HG03460 (cell line): ENCODE measurements around the gene ANKH.
A peak's percentile ranks its signal among the peaks of the same experiment; 100 is the strongest.
"Not testable (repeated sequence)": the region's sequence is repeated elsewhere in the genome, so short reads cannot be mapped to it uniquely, and the experiment has no call there.

Experiments
- ATAC-seq: cut with Tn5 transposase; IDR thresholded peaks from one replicate; pipeline ENCODE4 v1.9.1; 2021; ENCODE audit not compliant: unreplicated experiment

The ANKH gene

DNA sequence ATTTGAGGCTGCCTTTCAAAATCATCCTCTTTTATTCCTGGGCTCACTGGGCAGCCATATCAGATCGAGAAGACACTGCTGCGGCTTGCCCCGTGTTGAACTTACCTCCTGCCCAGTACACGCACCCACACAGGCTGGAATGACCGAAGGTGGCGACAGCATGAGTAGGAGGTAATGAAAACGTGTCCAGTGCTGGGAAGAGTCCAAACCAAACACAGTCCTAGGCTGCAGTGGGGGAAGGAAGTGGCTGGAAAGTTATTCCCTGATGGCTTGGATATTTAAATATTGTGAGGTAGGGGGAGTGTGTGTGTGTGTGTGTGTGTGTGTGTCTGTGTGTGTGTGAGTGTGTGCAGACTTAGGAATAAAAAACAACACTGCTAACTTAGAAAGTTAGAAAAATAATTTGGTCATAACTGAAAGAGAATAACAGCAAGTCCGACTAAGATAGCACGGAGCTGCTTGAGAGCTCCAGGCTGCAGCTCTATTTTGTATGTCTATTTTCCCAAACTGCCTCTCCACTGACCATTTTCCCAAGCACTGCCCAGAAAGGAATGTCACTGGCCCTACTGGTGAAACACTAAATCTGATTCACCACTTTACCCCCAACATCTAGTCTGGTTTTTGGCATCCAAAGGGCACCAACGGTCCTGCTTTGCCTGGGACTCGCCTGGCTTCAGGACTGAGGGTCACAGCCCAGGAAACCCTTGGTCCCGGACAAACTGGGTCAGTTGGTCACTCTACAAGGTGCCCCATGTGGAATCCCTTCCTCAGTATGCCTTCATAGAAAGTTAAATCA lies 41.2 kb downstream of the ANKH start:
- no peak for ATAC-seq

DNA sequence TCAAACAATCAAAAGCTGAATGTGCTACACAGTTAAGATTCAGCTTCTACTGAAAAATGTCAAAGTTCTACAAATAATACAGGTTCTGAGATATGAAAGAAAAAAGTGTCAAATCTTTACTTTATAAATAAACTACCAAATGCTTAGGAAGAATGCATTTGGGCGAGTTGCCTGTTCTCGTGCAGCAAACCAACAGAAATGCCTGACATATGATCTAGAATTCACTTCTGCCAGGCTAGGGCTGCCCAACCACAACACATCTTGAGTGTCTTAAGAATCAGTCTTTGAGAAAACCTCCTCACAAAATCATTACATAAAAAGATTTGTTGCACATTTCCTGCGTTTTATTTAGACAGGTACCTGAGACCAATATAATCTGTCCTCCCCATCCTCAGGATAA lies 42.2 kb downstream of the ANKH start:
- ATAC-seq: no peak

DNA sequence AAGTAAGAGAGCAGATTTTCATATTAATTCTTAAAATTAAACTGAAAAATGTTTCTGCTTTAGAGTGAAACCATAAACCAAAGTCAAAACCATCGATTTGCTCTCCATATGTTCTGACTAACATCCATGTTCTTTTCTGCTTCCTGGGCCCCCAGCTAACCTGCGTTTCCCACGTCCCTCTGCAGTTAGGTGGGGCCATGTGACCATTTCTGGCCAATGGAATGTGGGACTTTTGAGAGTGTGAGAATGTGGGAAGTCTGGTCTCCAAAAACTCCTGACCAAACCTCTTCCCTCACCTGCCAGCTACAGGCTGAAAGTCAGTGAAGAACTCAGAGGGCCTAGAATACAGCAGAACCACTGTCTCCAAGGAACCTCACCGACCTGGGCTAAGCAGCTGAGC lies 44.9 kb downstream of the ANKH start:
- no peak for ATAC-seq

DNA sequence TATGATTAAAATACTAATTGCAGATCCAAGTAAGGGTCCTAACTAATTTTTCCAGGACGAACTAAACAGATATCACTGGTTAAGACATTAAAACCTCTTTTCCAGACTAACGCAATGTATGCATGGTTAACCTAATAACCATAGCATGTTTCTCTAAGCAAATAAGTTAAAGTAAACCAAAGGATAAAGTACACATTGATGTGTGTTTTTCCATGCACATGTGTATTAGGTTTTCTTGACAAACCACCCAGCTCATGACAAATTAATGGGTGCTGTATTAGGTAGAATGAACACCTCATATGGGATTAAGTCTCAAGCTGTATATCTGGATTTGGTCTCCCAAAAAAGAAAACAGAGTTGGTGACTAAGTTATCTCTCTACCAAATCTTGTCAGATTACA lies 45.6 kb downstream of the ANKH start:
- no peak for ATAC-seq

DNA sequence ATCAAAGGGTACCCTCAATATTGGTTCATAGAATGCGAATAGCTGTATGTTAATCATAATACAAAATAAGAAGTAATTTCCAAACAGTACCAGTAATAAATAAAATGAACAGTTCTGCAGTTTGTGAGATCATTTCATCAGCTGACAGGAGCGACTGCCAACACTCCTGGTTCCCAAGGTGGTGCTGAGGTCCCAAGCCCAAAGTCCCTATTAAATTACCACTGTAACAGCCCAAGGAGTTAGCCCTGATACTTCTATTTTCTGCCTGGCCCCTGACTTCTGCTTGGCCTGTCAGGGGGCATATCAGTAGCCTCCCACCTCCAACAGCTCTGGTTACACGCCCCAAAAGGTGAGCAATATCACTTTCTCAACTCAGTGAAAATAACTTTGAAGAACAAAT lies 47.1 kb downstream of the ANKH start:
- ATAC-seq: no peak

DNA sequence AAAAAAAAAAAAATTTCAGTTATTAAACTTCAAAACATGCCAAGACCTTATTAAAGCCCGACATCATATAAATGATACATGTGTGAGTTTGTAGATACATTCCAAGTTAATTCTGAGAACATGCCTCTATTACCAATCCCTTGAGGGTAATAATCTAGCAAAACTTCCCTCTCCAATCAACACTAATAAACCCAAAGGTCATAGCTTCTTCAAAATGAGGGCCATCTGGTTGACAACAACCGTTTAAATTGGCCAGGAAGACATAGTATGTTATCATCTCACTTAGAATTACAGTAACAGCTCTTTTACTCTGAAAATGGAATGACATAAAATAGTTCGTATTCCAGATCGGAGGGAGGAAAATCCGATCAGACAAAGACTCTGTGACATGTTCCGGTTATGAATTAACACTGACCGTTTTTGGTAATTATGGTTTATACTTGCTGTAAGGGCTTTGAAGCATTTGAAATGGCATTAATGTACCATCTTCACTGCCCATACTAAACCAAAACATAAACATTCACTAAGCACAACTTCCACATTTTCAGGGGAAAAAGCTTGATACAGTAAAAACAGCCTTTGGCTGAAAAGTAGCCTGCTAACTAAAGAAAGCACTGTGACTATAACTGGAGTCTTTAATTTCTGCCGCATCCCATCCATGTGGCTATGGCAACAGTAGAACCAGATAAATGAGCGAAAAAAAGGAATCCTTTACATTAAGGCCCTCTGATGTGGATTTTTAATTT lies 50.3 kb downstream of the ANKH start:
- ATAC-seq: no peak

DNA sequence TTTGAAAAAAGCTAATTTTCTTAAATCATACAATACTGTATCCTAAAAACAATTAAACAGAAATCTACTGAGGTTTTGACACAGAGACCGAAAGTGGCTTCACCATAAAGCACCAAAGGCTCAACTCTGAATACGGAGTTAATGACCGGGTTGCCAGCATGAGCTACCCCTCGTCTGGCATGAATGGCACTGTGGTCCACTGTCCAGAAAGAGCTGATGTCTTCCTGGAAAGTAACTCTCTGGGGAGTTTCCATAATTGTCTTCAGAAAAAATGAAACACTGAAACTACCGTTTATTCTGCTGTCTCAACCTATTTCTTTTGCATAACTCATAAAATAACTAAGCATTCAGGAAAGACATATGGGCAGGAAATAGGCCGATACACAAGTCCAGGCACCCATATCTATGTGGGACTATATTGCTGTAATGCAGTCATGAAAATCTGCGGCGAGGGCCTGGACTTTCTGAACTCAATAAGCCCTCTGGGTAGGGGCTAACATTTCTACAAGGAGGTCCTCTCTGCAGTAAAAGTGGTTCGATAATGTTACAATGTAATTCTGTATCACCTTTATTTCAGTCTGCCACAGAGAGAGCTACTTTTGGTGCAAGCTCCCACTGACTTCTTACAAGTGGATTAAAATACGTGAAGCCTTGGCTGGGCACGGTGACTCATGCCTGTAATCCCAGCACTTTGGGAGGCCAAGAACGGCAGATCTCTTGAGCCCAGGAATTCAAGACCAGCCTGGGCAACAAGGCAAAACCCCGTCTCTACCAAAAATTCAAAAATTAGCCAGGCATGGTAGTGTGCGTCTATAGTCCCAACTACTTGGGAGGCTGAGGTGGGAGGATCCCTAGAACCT lies 52.4 kb downstream of the ANKH start:
- ATAC-seq: no peak

DNA sequence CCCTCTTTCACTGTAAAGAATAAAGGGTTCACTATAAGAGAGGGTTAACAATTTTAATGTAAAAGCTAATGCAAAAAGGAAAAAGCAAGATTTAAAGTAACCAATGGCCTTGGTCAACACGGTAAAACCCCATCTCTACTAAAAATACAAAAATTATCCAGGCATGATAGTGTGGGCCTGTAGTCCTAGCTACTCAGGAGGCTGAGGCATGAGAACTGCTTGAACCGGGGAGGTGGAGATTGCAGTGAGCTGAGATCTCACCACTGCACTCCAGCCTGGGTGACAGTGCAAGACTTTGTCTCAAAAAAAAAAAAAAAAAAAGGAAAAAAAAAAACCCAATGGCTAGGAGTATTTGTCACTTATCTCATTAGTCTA lies 53.8 kb downstream of the ANKH start:
- ATAC-seq: not testable (repeated sequence)

DNA sequence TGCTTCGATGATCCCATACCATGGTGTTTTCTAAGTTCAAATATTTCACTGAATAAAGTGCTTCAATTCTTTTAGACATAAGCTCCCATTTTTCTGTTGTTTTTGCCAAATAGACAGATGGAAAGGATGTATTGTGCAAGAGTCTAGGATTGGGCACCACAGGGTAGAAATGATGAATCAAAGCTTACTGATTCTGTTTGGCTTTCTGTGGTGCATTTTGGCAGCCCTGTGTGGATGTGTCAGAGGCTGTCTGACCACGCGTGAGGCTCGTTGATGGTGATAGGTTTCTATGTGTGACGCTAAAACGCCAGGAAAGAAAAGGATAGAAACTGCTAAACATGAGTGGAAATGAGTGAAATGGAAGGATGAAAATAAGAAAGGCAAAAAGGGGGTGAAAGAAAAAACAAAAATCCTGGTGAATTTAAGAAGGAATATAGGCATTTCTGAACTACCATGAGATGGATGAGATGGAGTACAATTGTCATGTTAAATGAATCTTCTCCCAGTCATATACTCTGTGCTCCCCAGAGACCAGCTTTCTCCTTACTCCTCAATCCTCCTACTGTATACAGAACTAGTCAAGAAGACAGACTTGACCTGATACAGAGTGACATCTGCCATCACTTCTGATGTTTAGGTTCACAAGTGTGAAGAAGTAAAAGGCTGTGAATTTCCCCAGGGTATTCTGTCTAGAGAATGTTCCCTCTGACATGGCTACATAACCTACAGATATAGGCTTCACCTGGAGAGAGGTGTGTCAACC lies 54.4 kb downstream of the ANKH start:
- ATAC-seq: no peak

DNA sequence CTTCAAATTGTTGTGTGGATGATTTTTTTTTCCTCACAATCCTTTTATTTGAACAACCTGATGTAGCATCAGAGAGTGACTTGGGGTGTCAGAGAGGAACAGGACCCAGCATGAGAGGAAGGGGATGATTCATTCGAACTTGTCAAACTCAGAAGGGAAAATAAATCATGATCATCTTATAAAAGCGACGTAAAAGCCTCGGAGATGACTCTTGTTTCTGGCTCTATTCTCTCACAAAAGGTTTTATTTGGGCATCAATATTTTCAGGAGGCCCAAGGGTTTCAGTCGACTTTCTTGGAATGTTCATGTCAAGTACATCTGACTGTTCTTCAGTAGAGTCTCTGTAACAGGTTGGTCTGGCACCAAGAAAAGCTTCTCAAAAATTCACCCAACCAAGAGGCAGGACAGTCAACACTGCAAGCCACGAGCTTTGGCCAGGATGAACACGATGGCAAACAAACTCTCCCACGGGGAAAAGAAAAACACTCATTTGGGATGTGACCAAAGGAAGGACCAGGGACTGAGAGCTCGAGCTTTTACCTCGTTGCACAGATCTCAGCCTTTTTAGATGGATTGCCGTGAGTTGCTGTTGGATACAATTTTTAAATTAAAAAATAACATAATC lies 55.1 kb downstream of the ANKH start:
- ATAC-seq: no peak

DNA sequence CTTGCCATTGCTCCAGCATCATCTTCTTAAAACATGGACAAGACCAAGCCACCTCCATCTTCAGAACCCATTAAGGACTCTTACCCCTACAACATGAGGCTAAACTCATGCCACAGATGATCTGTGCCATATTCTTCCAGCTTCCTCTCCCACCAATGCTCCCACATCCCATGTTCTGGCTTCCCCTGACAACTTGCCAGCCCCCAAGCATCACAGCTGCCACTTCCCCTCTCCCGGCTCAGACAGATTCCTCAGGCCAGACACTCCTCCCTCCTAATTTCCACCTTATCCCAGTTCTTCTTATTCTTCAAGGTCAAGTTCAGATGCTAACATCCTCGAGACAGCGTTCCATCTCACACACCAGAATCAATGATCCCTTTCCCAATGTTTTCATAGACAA lies 57.8 kb downstream of the ANKH start:
- no peak for ATAC-seq

DNA sequence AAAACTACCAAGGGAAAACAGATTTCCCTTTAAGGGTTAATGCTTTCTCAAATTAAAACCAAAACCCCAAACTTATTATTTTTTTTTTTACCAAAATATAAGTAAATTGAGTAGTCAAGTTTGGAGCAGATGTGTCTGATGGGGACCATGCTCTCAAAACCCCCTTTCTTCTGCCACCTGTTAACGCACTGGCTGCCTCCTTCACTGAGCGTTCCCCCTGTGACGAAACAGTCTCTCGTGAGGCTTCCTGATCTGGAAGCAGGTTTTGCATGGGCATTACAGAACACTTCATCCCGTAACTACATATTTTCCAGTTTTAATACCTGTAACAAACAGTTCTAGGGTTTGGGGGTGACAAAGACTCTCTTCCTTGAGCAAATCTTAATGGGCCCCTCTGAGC lies 59.4 kb downstream of the ANKH start:
- ATAC-seq: no peak

DNA sequence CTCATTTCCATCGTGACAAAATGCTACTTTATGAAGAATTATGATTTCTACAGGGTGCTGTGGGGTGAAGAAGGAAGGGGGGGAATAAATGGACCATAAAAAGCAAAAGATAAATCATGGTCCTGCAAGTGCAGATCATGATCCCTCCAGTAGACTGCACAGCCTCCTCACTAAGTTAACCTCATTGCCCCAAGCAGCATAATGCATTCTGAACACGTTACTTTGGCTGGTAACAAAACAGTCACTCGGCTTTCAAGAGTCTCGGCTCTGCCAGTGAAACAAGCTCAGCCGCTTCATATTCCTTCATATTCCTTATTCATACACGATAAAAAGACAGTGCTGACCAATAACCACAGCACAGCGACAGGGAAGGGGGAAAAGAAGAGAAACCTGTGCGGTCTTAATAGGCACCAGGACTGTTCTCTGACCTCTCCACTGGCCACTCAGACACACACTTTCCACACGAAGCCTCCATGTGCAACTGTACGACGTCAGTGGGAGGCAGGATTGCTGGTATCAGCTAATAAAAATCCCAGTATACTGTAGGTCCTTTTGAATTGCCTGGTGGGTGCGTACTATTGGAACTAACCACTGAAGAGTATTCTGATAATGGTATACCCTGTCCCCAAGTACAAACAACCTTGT lies 60.5 kb downstream of the ANKH start:
- no peak for ATAC-seq

DNA sequence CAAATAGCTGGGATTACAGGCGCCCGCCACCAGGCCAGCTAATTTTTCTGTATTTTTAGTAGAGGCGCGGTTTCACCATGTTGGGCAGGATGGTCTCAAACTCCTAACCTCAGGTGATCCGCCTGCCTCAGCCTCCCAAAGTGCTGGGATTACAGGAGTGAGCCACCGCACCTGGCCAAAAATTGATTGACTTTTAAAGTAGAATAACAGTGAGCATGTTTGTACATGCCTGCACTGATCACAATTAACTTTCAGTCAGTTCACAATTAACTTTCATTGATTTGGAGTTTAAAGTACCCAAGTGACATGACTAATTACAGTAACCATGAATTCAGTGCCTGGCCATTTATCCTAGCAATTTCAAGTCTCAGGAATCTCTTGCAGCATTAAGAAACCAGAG lies 61.3 kb downstream of the ANKH start:
- no peak for ATAC-seq

DNA sequence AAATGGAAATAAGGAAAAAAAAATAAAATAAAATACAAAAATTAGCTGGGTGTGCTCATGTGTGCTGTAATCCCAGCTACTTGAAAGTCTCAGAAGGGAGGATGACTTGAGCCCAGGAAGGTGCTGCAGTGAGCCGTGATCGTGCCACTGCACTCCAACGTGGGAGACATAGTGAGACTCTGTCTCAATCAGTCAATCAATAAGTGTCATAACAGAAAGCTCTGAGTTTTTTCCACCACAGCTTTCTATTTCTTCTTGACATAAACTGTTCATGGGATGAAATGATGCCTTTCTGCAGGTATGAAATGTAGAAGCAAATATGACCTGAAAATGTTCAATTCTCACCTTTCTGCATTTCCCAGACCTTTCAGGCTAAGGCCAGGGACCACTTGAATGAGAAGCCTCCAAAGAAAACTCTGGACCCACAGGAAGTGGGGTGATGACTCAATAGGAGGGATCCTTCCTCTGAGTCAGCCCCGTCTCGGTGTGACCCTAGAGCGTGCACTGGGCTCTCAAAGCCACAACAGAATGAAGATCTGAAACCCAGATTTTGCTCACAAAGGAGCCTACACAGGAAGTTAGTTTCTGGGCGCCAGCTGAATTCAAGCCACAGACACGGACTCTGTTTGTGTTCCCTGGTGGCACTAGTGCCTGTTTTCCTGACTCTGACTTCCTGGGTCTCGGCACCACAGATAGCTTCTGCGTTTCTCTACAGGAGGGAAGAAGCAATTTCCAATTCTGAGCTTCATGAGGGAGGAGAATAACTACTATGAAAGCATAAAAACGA lies 62.0 kb downstream of the ANKH start:
- ATAC-seq: peak; percentile 98

DNA sequence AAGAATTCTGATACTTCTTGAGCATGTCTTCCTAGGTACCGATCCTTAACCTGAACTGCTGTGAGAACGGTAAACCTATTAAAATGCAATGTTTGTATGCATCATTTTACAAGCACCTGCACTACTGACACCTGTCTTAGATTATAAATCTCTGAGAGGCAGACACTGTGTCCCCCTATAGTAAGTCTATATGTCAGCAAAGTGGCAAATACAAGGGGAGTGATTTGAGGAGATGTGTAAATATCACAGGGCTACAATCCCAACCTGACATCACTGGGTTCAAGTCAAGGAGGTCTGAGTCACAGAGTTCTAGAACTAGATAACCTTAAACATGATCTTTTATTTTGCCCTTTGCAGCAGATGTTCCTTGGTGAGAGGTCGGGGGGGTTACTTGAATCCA lies 64.1 kb downstream of the ANKH start:
- no peak for ATAC-seq

DNA sequence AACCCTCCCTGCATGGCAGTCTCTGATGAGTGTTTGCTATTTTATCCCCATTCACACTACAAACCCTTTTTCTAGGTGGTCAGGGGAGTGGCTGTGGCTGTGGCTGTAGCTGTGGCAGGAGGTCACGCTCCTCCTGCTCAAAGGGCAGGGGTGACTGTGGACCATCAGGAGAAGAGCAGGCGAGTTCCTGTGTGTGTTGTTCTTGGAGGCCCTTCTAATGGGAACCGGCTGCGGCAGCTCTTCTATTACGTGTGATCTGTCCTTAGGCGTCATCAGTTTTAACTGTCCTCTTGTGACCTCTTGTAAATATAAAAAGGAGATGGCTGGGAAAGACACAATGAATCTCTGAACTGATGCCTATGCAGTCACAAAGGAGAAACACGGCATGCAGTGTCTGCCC lies 65.1 kb downstream of the ANKH start:
- ATAC-seq: no peak

DNA sequence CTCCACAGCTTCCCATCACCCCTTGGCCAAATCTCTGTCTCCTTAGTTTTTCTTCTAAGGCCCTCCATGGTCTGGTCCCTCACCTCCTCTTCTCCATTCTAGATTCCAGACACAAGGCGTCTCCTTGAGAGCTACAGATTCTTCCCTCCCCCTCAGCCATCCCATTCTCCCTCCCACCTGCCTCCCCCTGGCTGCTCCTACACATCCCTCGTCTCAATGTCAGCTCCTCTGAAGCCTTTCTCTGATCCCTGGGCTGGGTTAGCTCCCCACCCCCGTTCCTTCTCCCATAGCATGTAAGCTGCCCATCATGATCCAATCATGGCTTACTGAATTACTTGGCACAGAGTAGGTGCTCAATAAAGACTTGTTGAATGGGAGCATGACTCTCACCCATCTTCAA lies 69.0 kb downstream of the ANKH start:
- no peak for ATAC-seq

DNA sequence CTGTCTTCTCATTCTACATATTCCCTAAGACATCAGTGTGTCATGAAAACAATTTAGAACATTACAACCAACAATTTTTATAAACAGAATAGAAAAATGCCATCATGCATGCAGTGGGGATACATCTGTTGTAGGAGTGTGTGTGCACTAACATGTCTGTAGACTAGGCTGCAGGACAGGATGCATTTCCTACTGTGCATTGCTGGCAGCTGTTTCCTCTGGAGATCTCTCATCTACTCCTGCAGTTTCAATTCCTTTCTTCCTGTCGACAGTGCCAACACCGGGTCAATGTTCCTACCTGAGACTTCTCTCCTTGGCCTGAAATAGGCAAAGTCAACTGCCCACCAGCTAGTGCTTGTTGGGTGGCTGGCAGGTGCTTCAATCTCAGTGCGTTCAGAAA lies 69.8 kb downstream of the ANKH start:
- peak; percentile 56 for ATAC-seq
